AG09309 (cell line): ENCODE results near the gene C1RL.

ENCODE experiments used
- DNase-seq: peaks from one replicate; pipeline ENCODE4 v3.0.0-alpha.2; 2010; ENCODE audit warnings: low read depth
- H3K4me3 ChIP-seq: 2 replicates; pipeline ENCODE4 v1.5.1; 2011; ENCODE audit warnings: mild to moderate bottlenecking, low read depth, low read length, moderate library complexity; ENCODE audit not compliant: control insufficient read depth
- CTCF ChIP-seq: IDR thresholded peaks from 2 replicates; pipeline ENCODE4 v1.5.1; 2011; ENCODE audit warnings: mild to moderate bottlenecking, low read depth, low read length, inconsistent platforms; ENCODE audit not compliant: insufficient read depth, control insufficient read depth; ENCODE audit errors: missing control alignments

Gene C1RL

GRCh38 chr12:7090222-7090998, 18.6 kb downstream of the C1RL start:
- DNase-seq, result no peak
- H3K4me3 ChIP-seq, result no peak overlapping the region
- TF ChIP-seq CTCF, result no peak

DNA sequence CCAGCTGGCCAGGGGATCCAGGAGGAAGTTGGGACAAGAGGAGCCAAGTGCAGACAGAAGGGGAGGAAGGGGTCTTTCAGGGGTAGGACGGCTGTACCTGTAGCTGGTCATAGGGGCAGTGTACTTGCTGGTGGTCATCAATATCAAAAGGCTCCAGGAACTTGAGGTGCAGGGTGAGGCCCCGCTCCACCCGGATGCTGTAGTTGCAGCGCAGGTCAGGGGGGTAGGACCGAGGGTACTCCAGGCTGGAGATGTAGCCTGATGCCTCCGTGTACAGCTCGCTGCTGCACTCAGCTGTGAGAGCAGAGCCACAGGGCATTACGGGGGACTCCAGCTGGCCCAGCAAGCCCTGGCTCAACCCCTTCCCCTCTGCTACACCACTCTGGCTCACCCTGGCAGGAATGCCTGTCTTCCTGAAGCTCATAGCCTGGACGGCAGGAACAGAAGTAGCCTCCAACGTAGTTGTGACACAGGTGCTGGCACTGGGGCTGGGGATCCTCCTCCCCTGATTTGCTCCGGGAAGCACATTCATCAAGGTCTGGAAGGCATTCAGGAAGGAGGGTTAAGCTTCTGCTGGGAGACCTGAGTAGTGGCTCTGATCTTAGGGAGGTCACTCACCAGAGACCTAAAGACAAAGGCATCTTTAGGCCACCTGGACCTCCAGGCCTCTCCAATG, 19.7 kb downstream of the C1RL start:
- TF ChIP-seq CTCF, result no peak
- no peak for DNase-seq
- no peak overlapping the region for H3K4me3 ChIP-seq

- TF ChIP-seq CTCF, result no peak
- no peak overlapping the region for H3K4me3 ChIP-seq
- no peak for DNase-seq
These were observed 25.9 kb downstream of the C1RL start for GRCh38 chr12:7083125-7083524.

DNA sequence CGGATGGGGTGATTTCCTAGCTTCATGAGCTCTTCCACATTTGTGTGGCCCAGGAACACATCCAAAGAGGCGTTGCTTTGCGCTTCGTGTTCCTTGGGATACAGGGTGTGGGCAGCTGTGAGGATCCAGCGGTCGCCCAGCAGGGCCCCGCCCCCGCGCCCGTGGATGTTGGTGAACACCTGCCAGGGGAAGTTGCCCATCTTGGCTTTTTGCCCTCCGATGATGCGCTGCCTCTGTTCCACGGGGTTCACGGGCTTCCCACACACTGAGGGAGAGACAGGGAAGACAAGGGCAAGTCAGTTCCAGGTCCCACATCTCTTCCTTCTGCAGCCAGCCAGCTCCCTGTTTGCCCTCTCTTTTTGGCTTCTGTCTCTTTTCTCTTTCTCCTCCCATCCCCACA, 28.0 kb downstream of the C1RL start:
- DNase-seq, result no peak
- TF ChIP-seq CTCF, result no peak
- H3K4me3 ChIP-seq, result no peak overlapping the region

DNA sequence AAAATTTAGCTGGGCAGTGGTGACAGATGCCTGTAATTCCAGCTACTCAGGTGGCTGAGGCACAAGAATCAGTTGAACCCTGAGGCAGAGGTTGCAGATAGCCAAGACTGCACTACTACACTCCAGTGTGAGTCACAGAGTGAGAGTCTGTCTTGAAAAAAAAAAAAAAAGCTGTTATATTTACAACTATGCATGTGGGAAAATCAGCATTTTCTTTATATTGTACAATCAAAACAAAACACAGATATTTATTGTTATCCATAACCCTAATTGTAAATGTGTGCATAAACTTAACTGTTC, 29.2 kb downstream of the C1RL start:
- no peak for DNase-seq
- TF ChIP-seq CTCF, result no peak
- no peak overlapping the region for H3K4me3 ChIP-seq

- no peak overlapping the region for H3K4me3 ChIP-seq
- TF ChIP-seq CTCF, result no peak
- no peak for DNase-seq
These were observed 30.9 kb downstream of the C1RL start for GRCh38 chr12:7078163-7078562.
